Activated naive CD8-positive, alpha-beta T cell (primary cell): ENCODE results near the gene CDH5.

ENCODE experiments used
- H3K27ac Mint-ChIP-seq: one replicate; pipeline ENCODE4 v1.8.0; 2021; ENCODE audit warnings: mixed read lengths
- H3K27me3 Mint-ChIP-seq: one replicate; pipeline ENCODE4 v1.8.0; 2021; ENCODE audit warnings: mixed read lengths
- H3K36me3 Mint-ChIP-seq: one replicate; pipeline ENCODE4 v1.8.0; 2021; ENCODE audit warnings: mixed read lengths
- H3K4me1 Mint-ChIP-seq: one replicate; pipeline ENCODE4 v1.8.0; 2021; ENCODE audit warnings: low read depth, mixed read lengths
- H3K4me3 Mint-ChIP-seq: one replicate; pipeline ENCODE4 v1.8.0; 2021; ENCODE audit warnings: mild to moderate bottlenecking, mixed read lengths
- H3K9me3 Mint-ChIP-seq: one replicate; pipeline ENCODE4 v1.8.0; 2021; ENCODE audit warnings: low read depth, mixed read lengths

Gene CDH5

GRCh38 chr16:66342294-66342900 lies 24.1 kb upstream of the CDH5 start:
- Mint-ChIP-seq H3K27ac (no peak overlapping the region), H3K36me3 (no peaks in the 10 kb centered on the region), H3K27me3 (peaks cover 12% of the 10 kb centered on the region), H3K4me1 (no peaks in the 10 kb centered on the region), H3K4me3 (no peak overlapping the region), H3K9me3 (no peaks in the 10 kb centered on the region)

DNA sequence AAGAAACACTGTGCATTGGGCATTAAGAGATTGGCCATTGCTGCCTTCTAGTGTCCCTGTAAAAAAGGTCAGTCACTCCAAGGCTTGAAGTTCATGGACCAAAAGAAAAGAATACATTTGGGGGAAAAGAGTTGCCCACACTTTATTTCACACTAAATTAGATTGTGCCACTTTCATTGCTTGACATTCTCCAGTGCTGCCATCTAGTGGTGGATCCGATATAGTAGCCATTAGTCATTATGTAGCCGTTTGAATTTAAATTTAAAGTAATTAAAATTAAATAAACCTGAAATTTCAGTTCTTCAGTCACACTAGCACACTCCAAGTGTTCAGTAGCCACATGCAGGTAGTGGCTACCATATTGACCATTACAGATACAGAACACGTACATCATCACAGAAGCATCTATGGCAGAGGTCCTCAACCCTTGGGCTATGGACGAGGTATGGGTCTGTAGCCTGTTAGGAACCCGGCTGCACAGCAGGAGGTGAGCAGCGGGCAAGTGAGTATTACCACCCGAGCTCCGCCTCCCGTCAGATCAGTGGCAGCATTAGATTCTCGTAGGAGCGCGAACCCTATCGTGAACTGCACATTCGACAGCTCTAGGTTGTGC lies 21.9 kb upstream of the CDH5 start:
- no peak overlapping the region for H3K4me3 Mint-ChIP-seq
- peaks cover 20% of the 10 kb centered on the region for H3K27me3 Mint-ChIP-seq

GRCh38 chr16:66346221-66346620 lies 20.3 kb upstream of the CDH5 start:
- Mint-ChIP-seq H3K4me3 (no peak overlapping the region), H3K36me3 (no peaks in the 10 kb centered on the region), H3K27me3 (peaks cover 25% of the 10 kb centered on the region), H3K27ac (no peak overlapping the region), H3K9me3 (no peaks in the 10 kb centered on the region), H3K4me1 (no peaks in the 10 kb centered on the region)

More for the DNA sequence above, 21.9 kb upstream of the CDH5 start:
- Mint-ChIP-seq H3K36me3 (no peaks in the 10 kb centered on the region), H3K9me3 (no peaks in the 10 kb centered on the region), H3K27ac (no peak overlapping the region), H3K4me1 (no peaks in the 10 kb centered on the region)

GRCh38 chr16:66352304-66352703 lies 14.2 kb upstream of the CDH5 start:
- Mint-ChIP-seq H3K36me3 (no peaks in the 10 kb centered on the region), H3K4me3 (no peak overlapping the region), H3K27ac (no peak overlapping the region), H3K27me3 (peaks cover 24% of the 10 kb centered on the region), H3K9me3 (no peaks in the 10 kb centered on the region), H3K4me1 (no peaks in the 10 kb centered on the region)

- H3K27me3 Mint-ChIP-seq = peaks cover 27% of the 10 kb centered on the region
These were observed 13.4 kb upstream of the CDH5 start for GRCh38 chr16:66353055-66353454.

DNA sequence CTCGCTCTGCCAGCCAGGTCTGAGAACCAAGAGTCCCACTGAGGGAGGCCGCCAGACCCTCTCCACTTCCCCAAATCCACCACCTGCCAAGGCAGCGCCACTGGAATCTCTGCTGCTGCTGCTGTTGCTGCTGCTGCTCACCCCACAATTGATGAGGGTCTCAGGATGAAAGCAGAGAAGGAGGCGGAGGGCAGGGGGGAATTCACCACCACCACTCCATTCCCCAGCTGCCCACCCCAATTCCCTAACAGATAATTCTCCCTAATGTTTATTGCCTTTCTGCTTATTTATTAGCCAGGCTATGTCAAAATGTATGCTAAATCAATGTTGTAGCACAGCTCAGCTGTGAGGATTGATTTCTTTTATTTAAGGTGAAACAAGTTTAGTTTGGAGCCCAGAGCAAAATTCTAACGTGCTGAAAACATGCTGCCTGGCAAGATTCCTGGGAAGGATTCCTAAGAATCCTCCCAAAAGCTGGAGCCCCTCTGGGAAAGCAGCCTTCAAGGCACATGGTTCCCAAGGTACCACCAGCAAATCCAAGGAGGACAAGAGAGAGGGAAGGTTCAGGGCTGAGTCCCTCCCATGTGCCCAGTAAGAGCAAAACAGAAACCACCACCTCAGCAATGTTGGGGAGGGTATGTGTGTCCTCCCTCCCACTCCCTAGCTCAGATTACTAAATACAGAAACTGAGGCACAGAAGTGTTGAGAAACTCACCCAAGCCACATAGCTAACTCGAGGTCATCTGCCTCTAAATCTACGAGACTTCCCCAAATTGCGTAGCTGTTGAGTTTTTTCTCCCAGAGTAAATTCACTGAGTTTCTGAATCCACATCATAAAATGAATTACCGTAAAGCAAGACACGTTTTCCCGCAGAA lies 12.2 kb upstream of the CDH5 start:
- no peaks in the 10 kb centered on the region for H3K36me3 Mint-ChIP-seq
- no peaks in the 10 kb centered on the region for H3K9me3 Mint-ChIP-seq
- peaks cover 2% of the 10 kb centered on the region for H3K4me1 Mint-ChIP-seq
- no peak overlapping the region for H3K4me3 Mint-ChIP-seq
- peaks cover 19% of the 10 kb centered on the region for H3K27me3 Mint-ChIP-seq
- H3K27ac Mint-ChIP-seq = no peak overlapping the region

More at GRCh38 chr16:66353055-66353454, 13.4 kb upstream of the CDH5 start:
- H3K4me3 Mint-ChIP-seq = no peak overlapping the region
- H3K27ac Mint-ChIP-seq = no peak overlapping the region
- H3K9me3 Mint-ChIP-seq = no peaks in the 10 kb centered on the region
- H3K4me1 Mint-ChIP-seq = peaks cover 2% of the 10 kb centered on the region
- no peaks in the 10 kb centered on the region for H3K36me3 Mint-ChIP-seq

GRCh38 chr16:66355526-66355925 lies 11.0 kb upstream of the CDH5 start:
- H3K36me3 Mint-ChIP-seq = no peaks in the 10 kb centered on the region
- no peak overlapping the region for H3K27ac Mint-ChIP-seq
- H3K27me3 Mint-ChIP-seq = peaks cover 18% of the 10 kb centered on the region
- no peaks in the 10 kb centered on the region for H3K9me3 Mint-ChIP-seq
- peaks cover 2% of the 10 kb centered on the region for H3K4me1 Mint-ChIP-seq
- H3K4me3 Mint-ChIP-seq = no peak overlapping the region

DNA sequence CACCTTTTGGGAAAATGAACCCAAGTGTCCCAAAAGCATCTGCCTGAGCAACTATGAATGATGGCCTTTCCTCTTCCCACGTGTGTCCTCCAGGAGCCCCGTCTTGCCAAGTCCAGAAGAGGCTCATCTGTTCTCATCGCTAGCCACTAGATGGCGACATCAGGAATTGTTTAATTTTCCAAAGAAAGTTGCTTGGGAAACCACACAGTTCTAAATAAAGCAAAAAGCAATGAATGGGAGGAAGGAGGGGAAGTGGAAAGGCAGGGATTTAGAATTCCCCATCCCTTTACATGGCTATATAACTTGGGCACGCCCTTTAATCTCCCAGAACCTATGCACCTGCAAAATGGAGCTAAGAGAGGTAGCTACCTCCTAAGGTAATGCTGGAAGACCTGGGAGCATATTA lies 9.0 kb upstream of the CDH5 start:
- Mint-ChIP-seq H3K27me3 (peaks cover 25% of the 10 kb centered on the region), H3K27ac (no peak overlapping the region), H3K9me3 (no peaks in the 10 kb centered on the region)

GRCh38 chr16:66358231-66358630 lies 8.3 kb upstream of the CDH5 start:
- peaks cover 28% of the 10 kb centered on the region for H3K27me3 Mint-ChIP-seq
- H3K4me1 Mint-ChIP-seq = peaks cover 2% of the 10 kb centered on the region
- H3K36me3 Mint-ChIP-seq = no peaks in the 10 kb centered on the region
- no peak overlapping the region for H3K27ac Mint-ChIP-seq
- no peaks in the 10 kb centered on the region for H3K9me3 Mint-ChIP-seq
- no peak overlapping the region for H3K4me3 Mint-ChIP-seq

More for the DNA sequence above, 9.0 kb upstream of the CDH5 start:
- no peaks in the 10 kb centered on the region for H3K36me3 Mint-ChIP-seq
- peaks cover 2% of the 10 kb centered on the region for H3K4me1 Mint-ChIP-seq
- no peak overlapping the region for H3K4me3 Mint-ChIP-seq

DNA sequence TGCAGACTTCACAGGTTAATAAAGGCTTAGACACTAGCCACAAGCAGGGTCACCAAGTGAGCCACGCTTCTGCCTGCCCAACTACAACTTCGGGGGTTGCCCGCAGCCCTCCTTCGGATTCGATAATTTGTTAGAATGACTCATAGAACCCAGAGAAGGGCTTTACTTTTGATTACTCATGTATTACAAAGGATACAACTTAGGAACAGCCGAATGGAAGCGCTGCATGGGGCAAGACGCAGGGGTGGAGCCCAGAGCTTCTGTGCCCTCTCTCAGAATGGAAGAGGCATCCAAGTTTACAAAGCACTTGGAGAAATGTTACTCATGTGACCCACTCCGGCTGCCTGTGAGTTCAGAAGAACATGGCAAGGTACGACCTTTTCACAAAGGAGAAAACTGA lies 7.5 kb upstream of the CDH5 start:
- Mint-ChIP-seq H3K9me3 (no peaks in the 10 kb centered on the region), H3K4me1 (peaks cover 2% of the 10 kb centered on the region), H3K27me3 (peaks cover 30% of the 10 kb centered on the region), H3K4me3 (no peak overlapping the region), H3K36me3 (no peaks in the 10 kb centered on the region), H3K27ac (no peak overlapping the region)

DNA sequence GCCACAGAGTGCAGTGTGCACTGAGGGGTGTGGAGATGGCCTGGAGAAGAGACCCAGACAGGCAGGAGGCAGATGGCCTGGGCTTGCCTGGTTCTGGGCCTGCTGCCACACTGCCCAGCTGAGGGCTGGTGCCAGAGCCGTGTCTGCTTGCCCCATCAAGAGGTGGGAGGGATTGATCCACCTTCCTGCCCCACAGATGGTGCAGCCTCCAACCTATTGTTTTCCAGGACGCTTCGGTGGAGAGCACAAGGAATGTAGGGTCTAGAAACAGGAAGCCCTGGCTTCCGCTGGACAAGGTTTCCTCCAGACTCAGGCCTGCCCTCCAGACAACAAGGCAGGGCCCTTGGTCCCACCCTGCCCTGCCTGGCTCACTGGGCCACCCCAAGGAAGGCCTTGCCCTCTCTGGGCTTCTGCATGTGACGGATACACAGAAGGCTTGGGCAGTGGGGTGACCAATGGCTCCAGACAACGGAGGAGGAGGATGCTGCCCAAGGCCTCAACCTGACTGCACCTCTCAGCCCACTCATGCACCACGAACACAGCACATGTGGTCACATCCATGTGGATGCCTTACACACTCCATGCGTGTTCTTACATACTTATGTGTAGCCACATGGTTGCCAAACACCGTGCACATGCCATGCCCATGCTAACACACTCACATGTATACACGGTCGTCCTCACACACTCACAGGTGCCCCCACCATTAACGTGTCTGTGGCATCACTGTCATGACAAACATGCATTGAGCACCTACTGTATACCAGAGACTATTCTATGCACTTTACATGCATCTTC lies 6.5 kb upstream of the CDH5 start:
- H3K36me3 Mint-ChIP-seq = no peaks in the 10 kb centered on the region
- H3K27ac Mint-ChIP-seq = no peak overlapping the region
- H3K27me3 Mint-ChIP-seq = peaks cover 35% of the 10 kb centered on the region
- H3K4me3 Mint-ChIP-seq = no peak overlapping the region
- H3K4me1 Mint-ChIP-seq = peaks cover 2% of the 10 kb centered on the region
- no peaks in the 10 kb centered on the region for H3K9me3 Mint-ChIP-seq

DNA sequence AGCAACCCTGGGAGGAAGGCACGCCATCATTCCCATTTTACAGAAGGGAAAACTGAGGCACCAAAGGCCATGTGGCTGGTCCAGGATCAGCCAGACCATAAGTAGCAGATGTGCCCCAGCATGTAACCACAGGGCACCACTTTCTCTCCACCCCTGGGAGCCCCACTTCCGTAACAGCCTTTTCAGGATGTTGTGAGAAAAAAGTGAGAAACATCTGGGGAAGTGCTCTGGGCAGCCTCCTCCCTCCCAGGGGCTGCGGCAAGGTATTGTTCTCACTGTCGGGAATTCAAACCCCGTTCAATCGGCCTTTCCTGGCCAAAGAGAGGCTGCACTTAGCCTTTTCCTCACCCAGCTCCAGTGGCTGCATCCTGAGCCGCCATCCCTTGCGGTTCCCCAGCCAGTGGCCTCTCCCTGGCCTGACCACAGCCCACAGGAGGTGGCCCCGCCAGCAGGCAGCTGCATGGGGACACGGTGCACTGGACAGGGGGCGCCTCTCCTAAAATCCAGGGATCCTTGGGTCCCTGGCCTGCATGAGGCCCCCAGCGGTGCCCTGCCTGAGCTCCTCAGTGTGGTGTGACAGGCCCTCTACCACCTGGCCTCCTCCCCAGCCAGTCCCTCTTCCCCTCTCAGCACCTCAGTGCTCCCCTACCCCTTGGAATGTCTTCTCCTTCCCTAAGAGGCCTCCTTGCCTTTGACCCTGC lies 5.7 kb upstream of the CDH5 start:
- H3K36me3 Mint-ChIP-seq = no peaks in the 10 kb centered on the region
- peaks cover 43% of the 10 kb centered on the region for H3K27me3 Mint-ChIP-seq
- peaks cover 2% of the 10 kb centered on the region for H3K4me1 Mint-ChIP-seq
- no peak overlapping the region for H3K27ac Mint-ChIP-seq
- no peak overlapping the region for H3K4me3 Mint-ChIP-seq
- H3K9me3 Mint-ChIP-seq = no peaks in the 10 kb centered on the region

DNA sequence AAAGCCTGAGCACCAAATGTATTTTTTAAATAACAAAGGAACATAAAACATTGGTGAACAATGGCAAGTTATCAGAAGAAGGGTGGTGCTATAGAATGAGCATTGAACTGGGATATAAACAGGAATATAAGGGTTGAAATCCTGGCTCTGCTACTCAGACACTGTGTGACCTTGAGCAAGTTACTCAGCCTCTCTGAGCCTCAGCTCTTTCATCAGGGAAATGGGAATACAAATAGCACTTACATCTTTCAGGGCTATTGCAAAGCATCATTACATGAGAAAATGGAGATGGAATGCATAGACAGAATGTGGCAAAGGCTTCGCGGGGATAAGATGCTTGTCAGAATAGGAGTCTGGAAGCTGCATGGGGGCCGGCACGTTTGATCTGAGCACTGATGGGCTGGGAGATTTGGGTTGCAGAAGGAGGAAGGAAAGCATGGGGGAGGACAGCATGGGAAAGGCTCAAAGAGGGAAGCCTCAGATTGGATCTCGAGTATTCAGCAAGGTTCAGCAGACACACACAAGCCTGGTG lies 4.8 kb upstream of the CDH5 start:
- Mint-ChIP-seq H3K36me3 (no peaks in the 10 kb centered on the region), H3K27me3 (peaks cover 40% of the 10 kb centered on the region), H3K9me3 (no peaks in the 10 kb centered on the region), H3K4me3 (no peak overlapping the region), H3K4me1 (peaks cover 2% of the 10 kb centered on the region), H3K27ac (no peak overlapping the region)

DNA sequence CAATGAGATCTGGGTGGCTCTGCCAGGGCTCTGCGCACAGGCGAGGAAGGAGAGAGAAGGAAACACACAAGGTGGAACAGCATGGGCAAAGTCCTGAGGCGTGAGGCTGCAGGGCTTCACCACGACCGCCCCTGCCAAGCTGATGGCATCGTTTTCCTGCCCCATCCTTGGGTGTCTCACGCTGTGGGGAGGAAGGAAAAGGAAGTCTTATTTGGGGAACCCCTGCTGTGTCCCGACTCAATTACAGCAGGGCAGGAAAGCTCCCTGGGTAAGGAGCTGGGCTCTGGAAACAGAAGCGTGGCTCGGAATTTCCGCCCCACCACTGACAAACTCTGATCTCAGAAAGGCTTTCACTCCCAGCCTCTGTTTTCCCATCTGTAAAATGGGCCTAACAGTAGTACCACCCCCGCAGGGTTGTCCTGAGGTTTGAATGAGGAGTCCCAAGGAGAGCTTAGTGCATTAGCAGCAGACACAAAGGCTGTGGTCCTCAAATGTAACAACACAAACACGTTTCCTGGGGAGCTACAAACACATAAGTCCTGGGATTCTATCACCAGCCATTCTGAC lies 3.2 kb upstream of the CDH5 start:
- Mint-ChIP-seq H3K4me1 (no peaks in the 10 kb centered on the region), H3K27ac (no peak overlapping the region), H3K36me3 (no peaks in the 10 kb centered on the region), H3K27me3 (peaks cover 35% of the 10 kb centered on the region), H3K9me3 (no peaks in the 10 kb centered on the region), H3K4me3 (no peak overlapping the region)
